BE2C (cell line): Measurements from ENCODE around the gene TBC1D17.

Source experiments
- DNase-seq: peaks from one replicate; pipeline ENCODE4 v3.0.0-alpha.2; 2020
- H3K27me3 ChIP-seq: fragments of 250-450 bp; sonication (Bioruptor Pico); 2 replicates; pipeline ENCODE4 v1.5.1; 2020; ENCODE audit warnings: mild to moderate bottlenecking
- H3K36me3 ChIP-seq: fragments of 250-450 bp; sonication (Bioruptor Pico); 2 replicates; pipeline ENCODE4 v1.5.1; 2020; ENCODE audit warnings: mild to moderate bottlenecking
- H3K4me1 ChIP-seq: fragments of 250-450 bp; sonication (Bioruptor Pico); 2 replicates; pipeline ENCODE4 v1.5.1; 2020
- H3K4me3 ChIP-seq: 2 replicates; pipeline ENCODE4 v1.5.1; 2011; ENCODE audit warnings: low read depth, low read length
- H3K9me3 ChIP-seq: fragments of 250-450 bp; sonication (Bioruptor Pico); 2 replicates; pipeline ENCODE4 v1.5.1; 2020
- CTCF ChIP-seq: IDR thresholded peaks from 2 replicates; pipeline ENCODE4 v1.5.1; 2012; ENCODE audit warnings: mild to moderate bottlenecking, low read depth, low read length

TBC1D17 gene

GRCh38 chr19:49933643-49934042 lies 56.1 kb downstream of the TBC1D17 start:
- TF ChIP-seq CTCF: no peak
- no peak for DNase-seq
- H3K4me1 ChIP-seq: no peaks in the 10 kb centered on the region
- H3K27me3 ChIP-seq: no peaks in the 10 kb centered on the region
- no peak overlapping the region for H3K4me3 ChIP-seq
- no peaks in the 10 kb centered on the region; the same call in 1 of the 2 replicates for H3K36me3 ChIP-seq
- no peaks in the 10 kb centered on the region for H3K9me3 ChIP-seq

DNA sequence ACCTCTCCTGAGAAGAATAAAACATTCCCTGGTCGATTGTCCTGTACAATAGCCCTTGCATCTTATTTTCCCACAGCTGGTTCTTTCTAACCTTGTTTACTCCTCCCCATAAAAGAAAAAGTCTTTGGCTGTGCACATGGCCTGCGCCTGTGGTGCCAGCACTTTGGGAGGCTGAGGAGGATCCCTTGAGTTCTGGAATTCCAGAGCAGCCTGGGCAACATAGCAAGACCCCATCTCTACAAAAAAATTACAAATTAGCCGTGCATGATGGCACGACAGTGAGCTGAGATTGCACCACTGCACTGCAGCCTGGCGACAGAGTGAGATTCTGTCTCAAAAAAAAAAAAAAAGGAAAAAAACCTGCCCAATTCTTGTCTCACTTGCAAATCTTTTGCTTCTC lies 59.0 kb downstream of the TBC1D17 start:
- Histone ChIP-seq H3K4me3 (no peak overlapping the region), H3K4me1 (no peaks in the 10 kb centered on the region), H3K9me3 (no peaks in the 10 kb centered on the region), H3K36me3 (no peaks in the 10 kb centered on the region), H3K27me3 (no peaks in the 10 kb centered on the region)
- no peak for TF ChIP-seq CTCF
- DNase-seq: no peak

GRCh38 chr19:49937750-49938381 lies 60.4 kb downstream of the TBC1D17 start:
- no peaks in the 10 kb centered on the region for H3K36me3 ChIP-seq
- no peaks in the 10 kb centered on the region for H3K27me3 ChIP-seq
- no peaks in the 10 kb centered on the region for H3K4me1 ChIP-seq
- TF ChIP-seq CTCF: peak; percentile 98
- DNase-seq: peak; percentile 87
- H3K4me3 ChIP-seq: peak overlapping the region; percentile 64
- no peaks in the 10 kb centered on the region for H3K9me3 ChIP-seq
